ENCODE data around the gene LLGL1. TPM values are rescaled to one million over a fixed set of nuclear protein-coding genes. Genes with fewer than 3 reads are reported as not detected.

Gene LLGL1
- total RNA-seq, 1 experiment from 2014 or later: 44.3 TPM

DNA sequence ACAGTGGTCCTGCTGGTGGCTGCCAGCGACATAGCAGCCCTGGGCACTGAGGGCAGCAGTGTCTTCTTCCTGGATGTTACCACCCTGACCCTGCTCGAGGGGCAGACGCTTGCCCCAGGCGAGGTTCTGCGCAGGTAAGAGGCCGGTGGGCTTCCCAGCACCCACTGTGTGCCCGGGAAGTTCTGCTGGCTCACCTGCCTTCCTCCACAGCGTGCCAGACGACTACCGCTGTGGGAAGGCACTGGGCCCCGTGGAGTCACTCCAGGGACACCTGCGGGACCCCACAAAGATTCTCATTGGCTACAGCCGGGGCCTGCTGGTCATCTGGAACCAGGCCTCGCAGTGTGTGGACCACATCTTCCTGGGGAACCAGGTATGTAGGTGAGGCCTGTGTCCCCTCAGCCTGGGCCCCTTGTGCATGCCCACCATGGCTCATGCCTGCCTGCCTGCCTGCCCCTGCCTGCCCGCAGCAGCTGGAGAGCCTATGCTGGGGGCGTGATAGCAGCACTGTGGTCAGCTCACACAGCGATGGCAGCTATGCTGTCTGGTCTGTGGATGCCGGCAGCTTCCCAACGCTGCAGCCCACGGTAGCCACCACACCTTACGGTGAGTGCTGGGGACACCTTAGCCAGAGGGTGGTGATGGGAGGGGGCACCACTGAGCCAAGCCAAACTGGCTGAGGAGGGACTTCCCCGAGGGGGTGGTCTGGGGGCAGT is 8.5 kb downstream of the LLGL1 start:
- no peak overlapping the region for H3K9ac ChIP-seq (ENCODE audit: low read length)
- intact Hi-C loops (cut with micrococcal nuclease): no loop called here
- RAD21 ChIA-PET (ENCODE audit: low non-redundant PET in 1 of 2, low total read pairs in 2 of 2, uncharacterized antibody in 2 of 2, unreplicated experiment in 2 of 2): no interaction called here

More for the DNA sequence above, 8.5 kb downstream of the LLGL1 start:
- ChIA-PET CTCF (no interaction called here), POLR2A (no interaction called here)
- Histone ChIP-seq H3K36me3 (ENCODE audit: control insufficient read depth in 1 of 2, insufficient read depth in 2 of 2, low read length in 2 of 2) (no peaks in the 10 kb centered on the region; a peak in 1 of 4 replicates), H3K27me3 (ENCODE audit: insufficient read depth, low read length) (no peaks in the 10 kb centered on the region), H4K20me1 (ENCODE audit: insufficient read depth) (no peaks in the 10 kb centered on the region), H3K79me2 (ENCODE audit: insufficient read depth, low read length) (no peaks in the 10 kb centered on the region), H3K9me3 (ENCODE audit: control insufficient read depth in 1 of 2, insufficient read depth in 1 of 2, low read depth in 1 of 2, low read length in 2 of 2) (no peaks in the 10 kb centered on the region), H2AFZ (ENCODE audit: low read depth, low read length, poor library complexity, severe bottlenecking) (no peak overlapping the region), H3K27ac (ENCODE audit: low read depth, low read length) (no peak overlapping the region), H3K4me3 (replicated peaks in 1 of 2; ENCODE audit: low read depth in 1 of 2, low read length in 2 of 2) (no peak overlapping the region), H3K4me2 (ENCODE audit: low read length) (no peak overlapping the region), H3K9me2 (ENCODE audit: insufficient read depth) (no peaks in the 10 kb centered on the region), H3K4me1 (ENCODE audit: control insufficient read depth in 1 of 2, insufficient read depth in 2 of 2, low read length in 2 of 2) (peaks cover 0 to 13% of the 10 kb centered on the region in 2 experiments; a peak in 2 of 4 replicates)
- no peak for TF ChIP-seq YY1 (IDR thresholded peaks at IDR 0.05; ENCODE audit: extremely low read depth, insufficient replicate concordance, low read depth, low read length)
- no peak for TF ChIP-seq TCF7L2 (IDR thresholded peaks at IDR 0.05; ENCODE audit: borderline replicate concordance, extremely low read depth, insufficient read depth, insufficient read length)
- TF ChIP-seq EZH2phosphoT487 (IDR thresholded peaks at IDR 0.05; ENCODE audit: borderline replicate concordance): no peak
- TF ChIP-seq, protein P1, sequence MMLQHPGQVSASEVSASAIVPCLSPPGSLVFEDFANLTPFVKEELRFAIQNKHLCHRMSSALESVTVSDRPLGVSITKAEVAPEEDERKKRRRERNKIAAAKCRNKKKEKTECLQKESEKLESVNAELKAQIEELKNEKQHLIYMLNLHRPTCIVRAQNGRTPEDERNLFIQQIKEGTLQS (IDR thresholded peaks at IDR 0.05): no peak
- no peak for TF ChIP-seq ELF1 (IDR thresholded peaks at IDR 0.05; ENCODE audit: borderline replicate concordance, low read depth)
- TF ChIP-seq, protein P2, sequence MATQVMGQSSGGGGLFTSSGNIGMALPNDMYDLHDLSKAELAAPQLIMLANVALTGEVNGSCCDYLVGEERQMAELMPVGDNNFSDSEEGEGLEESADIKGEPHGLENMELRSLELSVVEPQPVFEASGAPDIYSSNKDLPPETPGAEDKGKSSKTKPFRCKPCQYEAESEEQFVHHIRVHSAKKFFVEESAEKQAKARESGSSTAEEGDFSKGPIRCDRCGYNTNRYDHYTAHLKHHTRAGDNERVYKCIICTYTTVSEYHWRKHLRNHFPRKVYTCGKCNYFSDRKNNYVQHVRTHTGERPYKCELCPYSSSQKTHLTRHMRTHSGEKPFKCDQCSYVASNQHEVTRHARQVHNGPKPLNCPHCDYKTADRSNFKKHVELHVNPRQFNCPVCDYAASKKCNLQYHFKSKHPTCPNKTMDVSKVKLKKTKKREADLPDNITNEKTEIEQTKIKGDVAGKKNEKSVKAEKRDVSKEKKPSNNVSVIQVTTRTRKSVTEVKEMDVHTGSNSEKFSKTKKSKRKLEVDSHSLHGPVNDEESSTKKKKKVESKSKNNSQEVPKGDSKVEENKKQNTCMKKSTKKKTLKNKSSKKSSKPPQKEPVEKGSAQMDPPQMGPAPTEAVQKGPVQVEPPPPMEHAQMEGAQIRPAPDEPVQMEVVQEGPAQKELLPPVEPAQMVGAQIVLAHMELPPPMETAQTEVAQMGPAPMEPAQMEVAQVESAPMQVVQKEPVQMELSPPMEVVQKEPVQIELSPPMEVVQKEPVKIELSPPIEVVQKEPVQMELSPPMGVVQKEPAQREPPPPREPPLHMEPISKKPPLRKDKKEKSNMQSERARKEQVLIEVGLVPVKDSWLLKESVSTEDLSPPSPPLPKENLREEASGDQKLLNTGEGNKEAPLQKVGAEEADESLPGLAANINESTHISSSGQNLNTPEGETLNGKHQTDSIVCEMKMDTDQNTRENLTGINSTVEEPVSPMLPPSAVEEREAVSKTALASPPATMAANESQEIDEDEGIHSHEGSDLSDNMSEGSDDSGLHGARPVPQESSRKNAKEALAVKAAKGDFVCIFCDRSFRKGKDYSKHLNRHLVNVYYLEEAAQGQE (IDR thresholded peaks at IDR 0.05; ENCODE audit: low read depth): no peak
- no peak for TF ChIP-seq JUND (IDR thresholded peaks at IDR 0.05)
- TF ChIP-seq CEBPB (IDR thresholded peaks at IDR 0.05; ENCODE audit: low read depth): no peak
- no peak for TF ChIP-seq EGR1 (IDR thresholded peaks at IDR 0.05; ENCODE audit: low read depth)
- no peak for TF ChIP-seq ZNF274 (IDR thresholded peaks at IDR 0.05; ENCODE audit: low read depth, low read length)
- TF ChIP-seq ZFX (IDR thresholded peaks at IDR 0.05): no peak
- TF ChIP-seq, protein P3, sequence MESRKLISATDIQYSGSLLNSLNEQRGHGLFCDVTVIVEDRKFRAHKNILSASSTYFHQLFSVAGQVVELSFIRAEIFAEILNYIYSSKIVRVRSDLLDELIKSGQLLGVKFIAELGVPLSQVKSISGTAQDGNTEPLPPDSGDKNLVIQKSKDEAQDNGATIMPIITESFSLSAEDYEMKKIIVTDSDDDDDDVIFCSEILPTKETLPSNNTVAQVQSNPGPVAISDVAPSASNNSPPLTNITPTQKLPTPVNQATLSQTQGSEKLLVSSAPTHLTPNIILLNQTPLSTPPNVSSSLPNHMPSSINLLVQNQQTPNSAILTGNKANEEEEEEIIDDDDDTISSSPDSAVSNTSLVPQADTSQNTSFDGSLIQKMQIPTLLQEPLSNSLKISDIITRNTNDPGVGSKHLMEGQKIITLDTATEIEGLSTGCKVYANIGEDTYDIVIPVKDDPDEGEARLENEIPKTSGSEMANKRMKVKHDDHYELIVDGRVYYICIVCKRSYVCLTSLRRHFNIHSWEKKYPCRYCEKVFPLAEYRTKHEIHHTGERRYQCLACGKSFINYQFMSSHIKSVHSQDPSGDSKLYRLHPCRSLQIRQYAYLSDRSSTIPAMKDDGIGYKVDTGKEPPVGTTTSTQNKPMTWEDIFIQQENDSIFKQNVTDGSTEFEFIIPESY (IDR thresholded peaks at IDR 0.05; ENCODE audit: extremely low read depth, insufficient replicate concordance, low read length): no peak
- TF ChIP-seq, protein P4, sequence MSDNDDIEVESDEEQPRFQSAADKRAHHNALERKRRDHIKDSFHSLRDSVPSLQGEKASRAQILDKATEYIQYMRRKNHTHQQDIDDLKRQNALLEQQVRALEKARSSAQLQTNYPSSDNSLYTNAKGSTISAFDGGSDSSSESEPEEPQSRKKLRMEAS (IDR thresholded peaks at IDR 0.05): no peak
- BruUV-seq (replicated peaks): no TSS peak
- no peak for DNase-seq (ENCODE audit: low read depth, low spot score)
- no peak for ATAC-seq
